Measurements from ENCODE around the gene OR52H1.

DNA sequence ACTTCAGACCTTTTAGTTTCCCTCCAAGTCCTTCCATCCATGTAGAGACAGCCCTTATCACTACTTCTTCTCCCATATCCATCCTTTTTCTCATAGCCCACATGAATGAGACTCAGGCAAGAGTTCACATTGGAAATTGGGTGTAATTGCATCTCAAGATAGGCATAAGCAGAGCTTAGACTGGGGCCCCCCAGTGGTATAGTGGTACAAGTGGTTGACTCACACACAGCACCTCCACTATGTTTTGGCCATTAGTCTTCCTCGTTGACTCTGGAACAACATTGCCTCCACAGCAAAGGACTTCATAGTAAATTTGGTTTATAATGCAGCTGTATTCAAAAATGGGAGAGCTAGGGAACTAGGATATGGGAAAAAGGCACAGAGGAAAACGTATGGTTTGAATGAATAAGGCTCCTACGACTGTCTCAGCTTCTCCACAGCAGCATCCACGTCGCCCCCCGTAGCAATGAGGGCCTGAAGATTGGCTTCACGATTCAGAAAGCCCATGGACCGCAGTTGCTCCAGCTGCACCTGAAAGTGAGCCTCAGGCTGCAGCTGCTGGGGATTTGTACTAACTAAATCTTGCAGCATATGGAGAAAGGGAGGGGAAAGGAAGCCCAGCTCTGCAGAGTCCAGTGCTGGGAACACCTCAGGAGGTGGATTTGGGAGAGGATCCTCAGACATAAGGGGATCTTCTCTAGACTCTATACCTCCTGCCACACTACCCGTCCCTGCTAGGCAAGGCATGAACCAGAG lies 41.0 kb downstream of the OR52H1 start:
- TF ChIP-seq, protein P1, sequence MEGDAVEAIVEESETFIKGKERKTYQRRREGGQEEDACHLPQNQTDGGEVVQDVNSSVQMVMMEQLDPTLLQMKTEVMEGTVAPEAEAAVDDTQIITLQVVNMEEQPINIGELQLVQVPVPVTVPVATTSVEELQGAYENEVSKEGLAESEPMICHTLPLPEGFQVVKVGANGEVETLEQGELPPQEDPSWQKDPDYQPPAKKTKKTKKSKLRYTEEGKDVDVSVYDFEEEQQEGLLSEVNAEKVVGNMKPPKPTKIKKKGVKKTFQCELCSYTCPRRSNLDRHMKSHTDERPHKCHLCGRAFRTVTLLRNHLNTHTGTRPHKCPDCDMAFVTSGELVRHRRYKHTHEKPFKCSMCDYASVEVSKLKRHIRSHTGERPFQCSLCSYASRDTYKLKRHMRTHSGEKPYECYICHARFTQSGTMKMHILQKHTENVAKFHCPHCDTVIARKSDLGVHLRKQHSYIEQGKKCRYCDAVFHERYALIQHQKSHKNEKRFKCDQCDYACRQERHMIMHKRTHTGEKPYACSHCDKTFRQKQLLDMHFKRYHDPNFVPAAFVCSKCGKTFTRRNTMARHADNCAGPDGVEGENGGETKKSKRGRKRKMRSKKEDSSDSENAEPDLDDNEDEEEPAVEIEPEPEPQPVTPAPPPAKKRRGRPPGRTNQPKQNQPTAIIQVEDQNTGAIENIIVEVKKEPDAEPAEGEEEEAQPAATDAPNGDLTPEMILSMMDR (IDR thresholded peaks at IDR 0.05), result no peak
- TF ChIP-seq EP300 (IDR thresholded peaks at IDR 0.05) (no peak), POLR2A (IDR thresholded peaks at IDR 0.05) (no peak)
